AG04450 (cell line): ENCODE data around the gene CLN3. TPM values are rescaled to one million over a fixed set of nuclear protein-coding genes. Genes with fewer than 3 reads are reported as not detected.

Source experiments
- CTCF ChIA-PET: fragments of 300-600, 350-600 bp; formaldehyde crosslinking; extraction: SDS; loops from one replicate; lab custom pipeline; 2022; ENCODE audit warnings: antibody characterized with exemption, inconsistent platforms; lab: Charles Lee
- POLR2A ChIA-PET: fragments of 350-600 bp; formaldehyde crosslinking; extraction: SDS; loops from one replicate; lab custom pipeline; 2021; ENCODE audit warnings: antibody characterized with exemption, inconsistent platforms; lab: Yijun Ruan, JAX
- DNase-seq: peaks from one replicate; pipeline ENCODE4 v3.0.0-alpha.2; 2011; ENCODE audit warnings: low read depth, low spot score
- H3K27ac ChIP-seq: one replicate; pipeline ENCODE4 v1.5.1; 2012; ENCODE audit warnings: low read depth, low read length, control low read depth
- H3K27me3 ChIP-seq: one replicate; pipeline ENCODE4 v1.6.0; 2012; ENCODE audit warnings: low read length; ENCODE audit not compliant: control insufficient read depth, insufficient read depth
- H3K4me3 ChIP-seq: 2 replicates; pipeline ENCODE4 v1.5.1; 2011; ENCODE audit warnings: mild to moderate bottlenecking, low read depth, low read length, control low read depth
- H3K9me3 ChIP-seq: 2 replicates; pipeline ENCODE4 v1.5.1; 2012; ENCODE audit warnings: low read length; ENCODE audit not compliant: control insufficient read depth, insufficient read depth
- CTCF ChIP-seq: IDR thresholded peaks from 2 replicates; pipeline ENCODE4 v1.5.1; 2011; ENCODE audit warnings: low read depth, low read length, control low read depth, inconsistent platforms
- polyA plus RNA-seq: library from polyadenylated mRNA; depleted of rRNA; stranded (reverse); fragments of >200 nt; gene quantifications from 2 replicates; pipeline ENCODE4 v1.2.3, GENCODE V29; 2011

The CLN3 gene
- polyA plus RNA-seq, 1 experiment: 18.7 TPM

DNA sequence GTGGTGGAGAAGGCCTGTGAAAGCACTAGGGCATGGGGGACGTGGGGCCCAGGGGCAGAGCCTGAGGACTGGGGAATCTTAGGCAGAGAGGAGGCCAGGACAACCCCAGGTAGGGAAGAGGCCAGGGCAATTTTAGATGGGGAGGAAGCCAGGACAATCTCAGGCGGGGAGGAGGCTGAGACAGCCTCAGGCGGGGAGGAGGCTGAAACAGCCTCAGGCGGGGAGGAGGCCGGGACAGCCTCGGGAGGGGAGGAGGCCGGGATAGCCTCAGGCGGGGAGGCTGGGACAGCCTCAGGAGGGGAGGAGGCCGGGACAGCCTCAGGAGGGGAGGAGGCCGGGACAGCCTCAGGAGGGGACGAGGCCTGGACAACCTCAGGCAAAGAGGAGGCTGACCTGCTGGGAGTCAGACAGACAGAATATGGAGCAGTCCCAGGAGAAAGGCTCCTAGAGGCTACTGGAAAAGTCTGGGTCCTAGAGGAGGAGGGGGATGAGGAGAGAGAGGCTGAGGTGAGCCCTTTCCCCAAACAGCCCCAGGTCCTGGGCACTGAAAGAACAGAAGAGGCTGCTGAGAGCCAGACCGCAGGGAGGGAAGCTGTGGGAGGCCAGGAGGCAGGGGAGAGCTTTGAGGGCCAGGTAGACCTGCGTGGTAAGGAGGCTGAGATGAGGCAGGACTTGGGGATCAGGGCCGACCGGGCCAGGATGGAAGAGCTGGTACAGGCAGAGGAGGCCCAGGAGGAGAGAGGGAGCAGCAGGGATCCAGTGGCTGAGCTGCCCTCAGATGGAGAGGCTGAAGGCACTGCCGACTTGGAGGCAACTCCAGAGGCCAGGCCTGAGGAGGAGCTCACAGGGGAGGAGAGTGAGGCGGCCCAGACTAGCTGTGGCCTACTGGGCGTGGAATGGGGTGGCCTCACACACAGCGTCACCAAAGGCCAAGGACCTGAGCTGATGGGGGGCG, 4.2 kb upstream of the CLN3 start:
- Histone ChIP-seq H3K9me3 (no peaks in the 10 kb centered on the region; the same call in 1 of the 2 replicates), H3K27me3 (peaks cover 14% of the 10 kb centered on the region), H3K4me3 (no peak overlapping the region), H3K27ac (no peak overlapping the region)
- no peak for DNase-seq
- POLR2A ChIA-PET: no interaction called here
- CTCF ChIA-PET: no interaction called here
- no peak for TF ChIP-seq CTCF

DNA sequence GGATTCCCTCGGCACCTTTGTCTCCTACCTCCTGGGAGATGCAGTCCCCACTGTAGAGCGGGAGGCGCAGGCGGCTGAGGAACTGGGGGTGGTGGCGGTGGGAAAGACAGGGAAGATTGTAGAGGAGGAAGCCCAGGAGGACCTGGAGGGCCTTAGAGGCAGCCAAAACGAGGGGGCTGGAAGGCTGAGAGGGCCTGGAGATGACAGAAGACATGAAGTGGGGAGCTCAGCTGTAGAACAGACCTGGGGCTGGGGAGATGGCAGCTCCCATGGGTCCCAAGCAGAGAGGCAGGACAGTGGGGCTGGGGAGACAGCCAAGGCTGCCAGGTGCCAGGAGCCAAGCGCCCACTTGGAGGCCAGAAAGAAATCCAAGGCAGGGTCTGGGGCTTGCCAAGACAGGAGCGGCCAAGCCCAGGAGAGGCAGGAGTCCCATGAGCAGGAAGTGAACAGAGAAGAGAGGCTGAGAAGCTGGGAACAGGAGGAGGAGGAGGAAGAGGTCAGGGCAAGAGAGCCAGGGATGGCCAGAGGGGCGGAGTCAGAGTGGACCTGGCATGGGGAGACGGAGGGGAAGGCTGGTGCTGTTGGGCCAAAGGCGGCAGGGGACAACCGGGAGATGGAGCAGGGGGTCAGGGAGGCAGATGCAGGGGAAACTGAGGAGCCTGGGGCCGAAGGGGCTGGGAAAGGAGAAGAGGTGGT, 3.4 kb upstream of the CLN3 start:
- DNase-seq: no peak
- no peak for TF ChIP-seq CTCF
- no peak overlapping the region for H3K27ac ChIP-seq
- POLR2A ChIA-PET: no interaction called here
- peaks cover 11% of the 10 kb centered on the region for H3K27me3 ChIP-seq
- H3K9me3 ChIP-seq: no peaks in the 10 kb centered on the region; the same call in 1 of the 2 replicates
- CTCF ChIA-PET: no interaction called here
- H3K4me3 ChIP-seq: no peak overlapping the region

GRCh38 chr16:28494121-28494851, 2.4 kb upstream of the CLN3 start, which contains the start of gene APOBR:
Gene APOBR (plus strand): TSS chr16:28494643. CDS start chr16:28494682, 39 bp downstream.
- POLR2A ChIA-PET: no interaction called here
- no peak for TF ChIP-seq CTCF

GRCh38 chr16:28492511-28492910, 637 bp upstream of the CLN3 start:
- CTCF ChIA-PET: no interaction called here
- TF ChIP-seq CTCF: no peak
- peak overlapping the region; percentile 100; the same call in 1 of the 2 replicates for H3K4me3 ChIP-seq
- peaks cover 2% of the 10 kb centered on the region for H3K27me3 ChIP-seq
- DNase-seq: no peak
- no peak overlapping the region for H3K27ac ChIP-seq
- no peaks in the 10 kb centered on the region; the same call in 1 of the 2 replicates for H3K9me3 ChIP-seq
- POLR2A ChIA-PET: interaction anchor here (0.7 to 1.0 kb wide), 4 partner anchors 12 to 469 kb away, joined by 4 to 8 read pairs (median 6); no protein-coding TSS in a partner anchor

More at GRCh38 chr16:28494121-28494851, 2.4 kb upstream of the CLN3 start, which contains the start of gene APOBR:
- H3K9me3 ChIP-seq: no peaks in the 10 kb centered on the region; the same call in 1 of the 2 replicates
- peaks cover 11% of the 10 kb centered on the region for H3K27me3 ChIP-seq
- H3K4me3 ChIP-seq: no peak within 1 kb of the TSS
- DNase-seq: no peak
- CTCF ChIA-PET: no interaction called here
- H3K27ac ChIP-seq: no peak within 1 kb of the TSS
